ENCODE data around the gene NR1D1. TPM values are rescaled to one million over a fixed set of nuclear protein-coding genes. Genes with fewer than 3 reads are reported as not detected.
A peak's percentile ranks its signal among the peaks of the same experiment; 100 is the strongest.

NR1D1 gene
- total RNA-seq, 2 donors from 2014 or later, result 17.1 to 19.5 TPM

DNA sequence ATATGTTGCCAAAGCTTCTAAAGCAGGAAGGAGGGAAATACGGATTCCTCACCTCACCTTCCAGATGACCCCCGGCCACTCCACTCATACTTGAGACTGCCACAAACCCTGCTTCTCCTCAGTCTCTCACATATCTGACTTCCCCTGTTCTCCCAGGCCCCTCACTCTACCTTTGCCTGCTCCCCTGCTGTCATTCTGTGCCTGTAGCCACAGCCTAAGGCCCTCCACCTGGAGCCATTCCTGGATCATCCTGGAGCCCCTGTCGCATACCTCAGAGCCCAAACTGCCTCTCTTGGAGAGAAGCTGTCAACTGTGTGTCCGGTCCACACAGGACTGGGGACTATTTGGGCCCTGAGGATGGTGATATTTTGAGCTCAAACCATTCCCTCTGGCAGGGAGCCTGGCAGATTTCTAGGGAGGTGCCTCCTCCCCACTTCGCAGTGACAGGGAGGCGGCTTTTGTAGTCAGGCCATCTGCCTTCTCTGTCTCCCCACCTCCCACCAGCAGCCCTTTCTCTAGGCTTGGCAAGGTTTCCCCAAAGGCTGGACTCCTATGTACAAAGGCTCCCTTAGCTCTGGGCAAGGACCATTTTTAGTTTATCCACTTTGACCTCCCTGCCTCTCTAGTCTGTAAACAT is 43.9 kb downstream of the NR1D1 start:
- intact Hi-C loops (cut with DNase I), result no loop called here
- ATAC-seq (peak in 1 of 2 donors; percentile 48), DNase-seq (no peak)

Other genes starting within 250 kb of the NR1D1 start
- 1 to 10 TPM; 1.0 to 1.7 TPM for gene IKZF3, start 236.3 kb downstream of the NR1D1 start, total RNA-seq
- gene ZPBP2, start 232.4 kb downstream of the NR1D1 start, total RNA-seq, result not detected
- gene GSDMB, start 182.0 kb downstream of the NR1D1 start, total RNA-seq, result 1 to 10 TPM; 2.4 to 4.2 TPM
- gene ORMDL3, start 173.0 kb downstream of the NR1D1 start, total RNA-seq, result 10 to 100 TPM; 39.7 to 50.4 TPM
- gene LRRC3C, start 172.9 kb downstream of the NR1D1 start, total RNA-seq, result not detected
- 1 to 10 TPM; 1.3 TPM for gene GSDMA, start 137.6 kb downstream of the NR1D1 start, total RNA-seq
- 10 to 100 TPM; 69.0 to 92.8 TPM for gene PSMD3, start 119.8 kb downstream of the NR1D1 start, total RNA-seq
- gene CSF3, start 85.1 kb downstream of the NR1D1 start, total RNA-seq, result 1 to 10 TPM in 1 of 2 donors, not detected in 1; 1.2 TPM
- gene MED24, start 46.2 kb downstream of the NR1D1 start, total RNA-seq, result 10 to 100 TPM; 44.0 to 56.4 TPM
- 10 to 100 TPM; 54.4 to 77.9 TPM for gene THRA, start 37.6 kb downstream of the NR1D1 start, total RNA-seq
- 10 to 100 TPM; 54.0 to 57.8 TPM for gene MSL1, start 21.4 kb upstream of the NR1D1 start, total RNA-seq
- 10 to 100 TPM; 49.6 to 53.1 TPM for gene CASC3, start 39.9 kb upstream of the NR1D1 start, total RNA-seq
- 1 to 10 TPM; 2.8 to 4.6 TPM for gene RAPGEFL1, start 76.9 kb upstream of the NR1D1 start, total RNA-seq
- 10 to 100 TPM; 13.9 to 14.4 TPM for gene WIPF2, start 118.7 kb upstream of the NR1D1 start, total RNA-seq
- gene CDC6, start 187.3 kb upstream of the NR1D1 start, total RNA-seq, result 1 to 10 TPM; 1.3 to 1.9 TPM
- gene RARA, start 208.6 kb upstream of the NR1D1 start, total RNA-seq, result 10 to 100 TPM; 23.3 to 43.8 TPM